ENCODE results near the gene PCBP3. TPM values are rescaled to one million over a fixed set of nuclear protein-coding genes. Genes with fewer than 3 reads are reported as not detected.

The PCBP3 gene
- polyA plus RNA-seq, 1 donor (not counting 4 experiments of a cell fraction or from before 2014, with no cell fraction given) = 0.25 TPM

- H3K4me3 ChIP-seq (ENCODE audit: control insufficient read depth in 2 of 3, extremely low read depth in 1 of 3, insufficient read depth in 2 of 3, low read depth in 1 of 3, low read length in 3 of 3) = no peak overlapping the region
- FAIRE-seq (no peak), DNase-seq (ENCODE audit: low read depth, low spot score) (no peak)
- H3K79me2 ChIP-seq (ENCODE audit: control insufficient read depth, insufficient read depth, low read length) = no peaks in the 10 kb centered on the region
- H2AFZ ChIP-seq (ENCODE audit: control insufficient read depth, low read length) = no peak overlapping the region
- H3K27me3 ChIP-seq (ENCODE audit: control insufficient read depth, extremely low read depth, insufficient read depth, low read length) = peaks cover 3% of the 10 kb centered on the region
- no peaks in the 10 kb centered on the region for H4K20me1 ChIP-seq (ENCODE audit: control insufficient read depth, extremely low read depth, insufficient read depth, low read length)
- H3K36me3 ChIP-seq (ENCODE audit: control insufficient read depth in 2 of 2, extremely low read depth in 1 of 2, insufficient read depth in 2 of 2, low read length in 2 of 2) = no peaks in the 10 kb centered on the region
- dilution Hi-C loops (cut with MboI; ENCODE audit: extremely low pct_ligation_motif_present, low sequenced_read_pairs) = no loop called here
- H3K9me3 ChIP-seq (ENCODE audit: control insufficient read depth, low read depth, low read length) = no peaks in the 10 kb centered on the region
- H3K9me1 ChIP-seq (ENCODE audit: control insufficient read depth, extremely low read depth, insufficient read depth, low read length) = no peaks in the 10 kb centered on the region
- H3K27ac ChIP-seq (ENCODE audit: control insufficient read depth, insufficient read depth, low read length) = no peak overlapping the region
- no peak overlapping the region for H3K9ac ChIP-seq (ENCODE audit: control insufficient read depth, extremely low read depth, insufficient read depth, low read length)
- H3K4me2 ChIP-seq (ENCODE audit: control insufficient read depth, extremely low read depth, insufficient read depth, low read depth, low read length) = no peak overlapping the region
- TF ChIP-seq CTCF (optimal IDR thresholded peaks at IDR 0.05 in 1 of 3, IDR thresholded peaks at IDR 0.05 in 1 of 3, conservative IDR thresholded peaks at IDR 0.05 in 1 of 3; ENCODE audit: extremely low read depth in 1 of 3, insufficient read depth in 2 of 3, low read length in 3 of 3) = no peak
- no peak for TF ChIP-seq EZH2 (IDR thresholded peaks at IDR 0.05; ENCODE audit: low read length)
- no peaks in the 10 kb centered on the region for H3K4me1 ChIP-seq (ENCODE audit: control insufficient read depth, extremely low read depth, insufficient read depth, low read length)
Observed at GRCh38 chr21:45735259-45736000, 91.9 kb downstream of the PCBP3 start.

GRCh38 chr21:45736042-45736689 is 92.6 kb downstream of the PCBP3 start:
- Histone ChIP-seq H3K27ac (ENCODE audit: control insufficient read depth, insufficient read depth, low read length) (no peak overlapping the region), H3K4me2 (ENCODE audit: control insufficient read depth, extremely low read depth, insufficient read depth, low read depth, low read length) (no peak overlapping the region), H3K4me1 (ENCODE audit: control insufficient read depth, extremely low read depth, insufficient read depth, low read length) (no peaks in the 10 kb centered on the region), H3K27me3 (ENCODE audit: control insufficient read depth, extremely low read depth, insufficient read depth, low read length) (peaks cover 3% of the 10 kb centered on the region), H2AFZ (ENCODE audit: control insufficient read depth, low read length) (no peak overlapping the region), H3K9ac (ENCODE audit: control insufficient read depth, extremely low read depth, insufficient read depth, low read length) (no peak overlapping the region), H3K9me3 (ENCODE audit: control insufficient read depth, low read depth, low read length) (no peaks in the 10 kb centered on the region), H3K36me3 (ENCODE audit: control insufficient read depth in 2 of 2, extremely low read depth in 1 of 2, insufficient read depth in 2 of 2, low read length in 2 of 2) (no peaks in the 10 kb centered on the region), H3K79me2 (ENCODE audit: control insufficient read depth, insufficient read depth, low read length) (no peaks in the 10 kb centered on the region), H3K4me3 (ENCODE audit: control insufficient read depth in 2 of 3, extremely low read depth in 1 of 3, insufficient read depth in 2 of 3, low read depth in 1 of 3, low read length in 3 of 3) (no peak overlapping the region), H3K9me1 (ENCODE audit: control insufficient read depth, extremely low read depth, insufficient read depth, low read length) (no peaks in the 10 kb centered on the region), H4K20me1 (ENCODE audit: control insufficient read depth, extremely low read depth, insufficient read depth, low read length) (no peaks in the 10 kb centered on the region)
- no peak for DNase-seq (ENCODE audit: low read depth, low spot score)
- dilution Hi-C loops (cut with MboI; ENCODE audit: extremely low pct_ligation_motif_present, low sequenced_read_pairs) = no loop called here
- no peak for FAIRE-seq
- no peak for TF ChIP-seq CTCF (optimal IDR thresholded peaks at IDR 0.05 in 1 of 3, IDR thresholded peaks at IDR 0.05 in 1 of 3, conservative IDR thresholded peaks at IDR 0.05 in 1 of 3; ENCODE audit: extremely low read depth in 1 of 3, insufficient read depth in 2 of 3, low read length in 3 of 3)
- no peak for TF ChIP-seq EZH2 (IDR thresholded peaks at IDR 0.05; ENCODE audit: low read length)
